Activated CD8-positive, alpha-beta memory T cell treated with anti-CD3 and anti-CD28 coated beads, Interleukin-2, amount 50 U/mL, for 48 hours (primary cell): Measurements from ENCODE around the gene KCNIP4.
"Not testable (repeated sequence)": the region's sequence is repeated elsewhere in the genome, so short reads cannot be mapped to it uniquely, and the experiment has no call there.

Experiments
- DNase-seq: peaks from one replicate; pipeline ENCODE4 v3.0.0-alpha.2; 2020

Gene KCNIP4

GRCh38 chr4:21948347-21949072 lies at the start of gene KCNIP4:
KCNIP4 (minus strand) TSS chr4:21948772.
- DNase-seq = peak; percentile 52

GRCh38 chr4:21996618-21997017 lies 48.0 kb upstream of the KCNIP4 start:
- DNase-seq = not testable (repeated sequence)

- no peak for DNase-seq
These were observed 43.8 kb upstream of the KCNIP4 start for GRCh38 chr4:21992330-21992729.

GRCh38 chr4:21991562-21991961 lies 43.0 kb upstream of the KCNIP4 start:
- no peak for DNase-seq

- no peak for DNase-seq
These were observed 42.5 kb upstream of the KCNIP4 start for GRCh38 chr4:21991050-21991449.

- no peak for DNase-seq
These were observed 40.8 kb upstream of the KCNIP4 start for GRCh38 chr4:21989351-21989750.

- DNase-seq = no peak
These were observed 37.7 kb upstream of the KCNIP4 start for GRCh38 chr4:21986307-21986706.

- DNase-seq = no peak
These were observed 33.5 kb upstream of the KCNIP4 start for GRCh38 chr4:21982087-21982486.

- no peak for DNase-seq
These were observed 30.6 kb upstream of the KCNIP4 start for GRCh38 chr4:21979196-21979595.

- DNase-seq = no peak
These were observed 27.6 kb upstream of the KCNIP4 start for GRCh38 chr4:21976166-21976565.

GRCh38 chr4:21973850-21974249 lies 25.3 kb upstream of the KCNIP4 start:
- DNase-seq = no peak

- DNase-seq = no peak
These were observed 16.3 kb upstream of the KCNIP4 start for GRCh38 chr4:21964762-21965319.

- no peak for DNase-seq
These were observed 14.1 kb upstream of the KCNIP4 start for GRCh38 chr4:21962691-21963090.

GRCh38 chr4:21960793-21961192 lies 12.2 kb upstream of the KCNIP4 start:
- no peak for DNase-seq

- no peak for DNase-seq
These were observed 6.3 kb upstream of the KCNIP4 start for GRCh38 chr4:21954916-21955315.

GRCh38 chr4:21953653-21954052 lies 5.1 kb upstream of the KCNIP4 start:
- DNase-seq = no peak

GRCh38 chr4:21952549-21952948 lies 4.0 kb upstream of the KCNIP4 start:
- DNase-seq = no peak

- DNase-seq = no peak
These were observed 493 bp upstream of the KCNIP4 start for GRCh38 chr4:21949073-21949457.

- no peak for DNase-seq
These were observed 703 bp downstream of the KCNIP4 start for GRCh38 chr4:21947791-21948346.

- no peak for DNase-seq
These were observed 1.7 kb downstream of the KCNIP4 start for GRCh38 chr4:21946858-21947257.

- DNase-seq = no peak
These were observed 26.9 kb downstream of the KCNIP4 start for GRCh38 chr4:21921526-21922180.

GRCh38 chr4:21915761-21916160 lies 32.8 kb downstream of the KCNIP4 start:
- no peak for DNase-seq

- no peak for DNase-seq
These were observed 46.7 kb downstream of the KCNIP4 start for GRCh38 chr4:21901831-21902230.

GRCh38 chr4:21901281-21901680 lies 47.3 kb downstream of the KCNIP4 start:
- DNase-seq = no peak
